Pancreas (tissue), 10 donors: ENCODE results near the gene JUNB. TPM values are rescaled to one million over a fixed set of nuclear protein-coding genes. Genes with fewer than 3 reads are reported as not detected.

ENCODE experiments used
- ATAC-seq, 4 donors: fragments of 200-7000 bp; cut with Tn5 transposase; one replicate each; pipeline versions ENCODE4 v1.8.0 to v1.9.1; 2020; ENCODE audit warnings: mild to moderate bottlenecking in 4 of 4, moderate library complexity in 4 of 4
- DNase-seq, 6 donors: peaks; one replicate each; pipeline ENCODE4 v3.0.0-alpha.2; 2020
- FAIRE-seq: peaks from 2 replicates; lab custom pipeline; 2012; peaks lifted over from hg19 to GRCh38; lab: Jason Lieb, UNC
- H3K27ac ChIP-seq, 4 donors: fragments of 200-600 bp; sonication (generic); 1 replicate in 3 of 4; 2 replicates in 1 of 4; pipeline versions ENCODE4 v1.5.0 to v1.8.0; 2020
- H3K27me3 ChIP-seq, 4 donors: fragments of 200-600 bp; one replicate each; pipeline ENCODE4 v1.8.0; 2021
- H3K36me3 ChIP-seq, 3 donors: fragments of 200-600 bp; sonication (generic) in 1 of 3; one replicate each; pipeline versions ENCODE4 v1.5.0 to v1.8.0; 2020 to 2021
- H3K4me1 ChIP-seq, 3 donors: fragments of 200-600 bp; one replicate each; pipeline ENCODE4 v1.8.0; 2021
- H3K4me3 ChIP-seq, 4 donors: fragments of 200-600 bp; sonication (generic) in 2 of 4; one replicate each; pipeline versions ENCODE4 v1.5.0 to v1.8.0; 2020 to 2021
- H3K9me3 ChIP-seq, 4 donors: fragments of 200-600 bp; one replicate each; pipeline ENCODE4 v1.8.0; 2021
- WGBS, 2 donors: extraction: QIAGEN DNeasy Blood & Tissue Kit; methylation state at CpG; one replicate each; pipeline ENCODE4 v1.1.7; 2013; 5-methylcytosine and 5-hydroxymethylcytosine counted together
- intact Hi-C, 3 donors: fragments of 100-400 bp; cut with DNase I; formaldehyde crosslinking; loops; one replicate each; pipeline versions ENCODE4 v1.11.1 to v1.14.2; 2022
- polyA plus RNA-seq, 2 donors: library from polyadenylated mRNA; stranded (reverse); fragments of 200-250 nt; gene quantifications; one replicate each; pipeline ENCODE4 v1.2.3, GENCODE V29; 2013
- total RNA-seq, 6 donors: library from RNA; stranded (reverse); fragmentation: NEBNext Ultra II Directional in 4 of 6; extraction: Animal tissue kit (Norgen Biotek cat#: 25700) in 4 of 6; gene quantifications; one replicate each; pipeline versions ENCODE4 v1.2.1 to v1.2.4, GENCODE V29; 2021 to 2023
- TF ChIP-seq, protein P1 (sequence below), 4 donors: fragments of 200-600 bp; sonication (generic) in 3 of 4; IDR thresholded peaks; one replicate each; pipeline versions ENCODE4 v1.5.0 to v1.8.0; 2021; ENCODE audit warnings: antibody characterized with exemption in 4 of 4
- donor health status: healthy with polysubstance abuse.
- donor health status: DM: no; HTN: no; CAD: no; lungs with moderate emphysema.
- donor health status: DM: no; HTN: no; CAD: no.
- donor health status: control.
- donor health status: control.
- donor health status: Bipolar disorder and iron deficiency.
- donor health status: DM: yes; HTN: yes; CAD: no.
- donor health status: DM: no; HTN: no; CAD: no.
- donor health status: DM: no; HTN: no; CAD: no.
- donor health status: DM: yes; HTN: yes; CAD: no.

The JUNB gene
- total and polyA plus RNA-seq, 8 donors = 41.6 to 206 (median 97.8) TPM

DNA sequence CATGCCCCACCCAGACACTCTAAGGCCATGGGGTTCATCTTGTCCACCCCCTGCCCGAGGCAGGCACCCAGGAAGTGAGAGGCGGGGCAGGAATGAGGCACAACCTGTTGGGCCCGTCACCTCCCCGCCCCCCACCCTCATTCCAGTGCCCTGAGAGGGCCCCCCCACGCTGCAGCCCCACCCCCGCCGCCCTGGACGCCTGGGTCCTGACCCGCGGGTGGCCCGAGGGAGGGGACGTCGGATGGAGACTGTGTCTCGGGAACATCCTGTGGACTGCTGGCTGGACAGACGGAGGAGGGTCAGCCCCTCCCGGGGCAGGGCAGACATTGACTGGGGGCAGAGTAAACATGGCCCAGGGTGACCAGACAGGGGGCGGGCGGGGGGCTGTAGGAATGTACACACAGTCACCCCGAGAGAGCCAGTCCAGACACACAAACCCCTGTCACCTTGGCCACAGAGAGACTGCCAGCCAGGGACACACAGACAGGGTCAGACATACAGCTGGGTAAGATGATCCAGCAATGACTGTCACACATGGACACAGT lies 7.4 kb upstream of the JUNB start:
- Histone ChIP-seq H3K36me3 (no peaks in the 10 kb centered on the region), H3K27ac (peak overlapping the region; percentile 68 to 99 (median 84)), H3K4me3 (no peak overlapping the region), H3K27me3 (no peaks in the 10 kb centered on the region), H3K9me3 (no peaks in the 10 kb centered on the region), H3K4me1 (peaks cover 11 to 58% (median 24%) of the 10 kb centered on the region in 3 donors)
- WGBS, 2 donors = 29 to 33% methylated on average over 16 to 19 of the region's 19 CpGs
- TF ChIP-seq, protein P1, sequence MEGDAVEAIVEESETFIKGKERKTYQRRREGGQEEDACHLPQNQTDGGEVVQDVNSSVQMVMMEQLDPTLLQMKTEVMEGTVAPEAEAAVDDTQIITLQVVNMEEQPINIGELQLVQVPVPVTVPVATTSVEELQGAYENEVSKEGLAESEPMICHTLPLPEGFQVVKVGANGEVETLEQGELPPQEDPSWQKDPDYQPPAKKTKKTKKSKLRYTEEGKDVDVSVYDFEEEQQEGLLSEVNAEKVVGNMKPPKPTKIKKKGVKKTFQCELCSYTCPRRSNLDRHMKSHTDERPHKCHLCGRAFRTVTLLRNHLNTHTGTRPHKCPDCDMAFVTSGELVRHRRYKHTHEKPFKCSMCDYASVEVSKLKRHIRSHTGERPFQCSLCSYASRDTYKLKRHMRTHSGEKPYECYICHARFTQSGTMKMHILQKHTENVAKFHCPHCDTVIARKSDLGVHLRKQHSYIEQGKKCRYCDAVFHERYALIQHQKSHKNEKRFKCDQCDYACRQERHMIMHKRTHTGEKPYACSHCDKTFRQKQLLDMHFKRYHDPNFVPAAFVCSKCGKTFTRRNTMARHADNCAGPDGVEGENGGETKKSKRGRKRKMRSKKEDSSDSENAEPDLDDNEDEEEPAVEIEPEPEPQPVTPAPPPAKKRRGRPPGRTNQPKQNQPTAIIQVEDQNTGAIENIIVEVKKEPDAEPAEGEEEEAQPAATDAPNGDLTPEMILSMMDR (IDR thresholded peaks at IDR 0.05) = no peak
- intact Hi-C loops = no loop called here
- ATAC-seq (no peak), DNase-seq (peak in 2 of 6 donors; percentile 58 to 66), FAIRE-seq (no peak)

DNA sequence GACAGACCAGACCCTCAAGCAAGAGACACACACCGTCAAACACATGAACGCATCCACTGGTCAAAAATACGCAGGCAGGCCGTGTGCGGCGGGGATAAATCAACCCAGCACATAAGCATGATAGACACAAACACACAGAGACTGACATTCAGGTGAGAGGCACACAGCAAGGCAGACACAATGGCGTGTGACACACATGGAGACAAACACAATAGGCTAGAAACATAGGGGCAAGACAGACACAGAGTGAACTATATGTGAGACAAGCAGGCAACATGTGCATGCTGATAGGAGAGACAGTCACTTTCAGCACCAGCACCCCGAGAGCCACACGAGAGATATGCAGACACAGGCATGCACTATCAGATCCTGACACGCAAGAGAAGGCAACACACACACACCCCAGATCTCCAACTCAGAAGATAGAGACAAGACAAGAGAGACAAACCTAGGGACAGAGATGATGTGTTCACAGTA lies 6.9 kb upstream of the JUNB start:
- Histone ChIP-seq H3K9me3 (no peaks in the 10 kb centered on the region), H3K4me3 (no peak overlapping the region), H3K36me3 (no peaks in the 10 kb centered on the region), H3K4me1 (peaks cover 16 to 56% (median 23%) of the 10 kb centered on the region in 3 donors), H3K27me3 (no peaks in the 10 kb centered on the region), H3K27ac (peak overlapping the region; percentile 68 to 99 (median 84))
- DNase-seq = no peak
- intact Hi-C loops = no loop called here
- no peak for ATAC-seq
- 62 to 67% methylated on average over 10 of the region's 10 CpGs for WGBS, 2 donors
- no peak for FAIRE-seq
- TF ChIP-seq, protein P1 (IDR thresholded peaks at IDR 0.05) = no peak

DNA sequence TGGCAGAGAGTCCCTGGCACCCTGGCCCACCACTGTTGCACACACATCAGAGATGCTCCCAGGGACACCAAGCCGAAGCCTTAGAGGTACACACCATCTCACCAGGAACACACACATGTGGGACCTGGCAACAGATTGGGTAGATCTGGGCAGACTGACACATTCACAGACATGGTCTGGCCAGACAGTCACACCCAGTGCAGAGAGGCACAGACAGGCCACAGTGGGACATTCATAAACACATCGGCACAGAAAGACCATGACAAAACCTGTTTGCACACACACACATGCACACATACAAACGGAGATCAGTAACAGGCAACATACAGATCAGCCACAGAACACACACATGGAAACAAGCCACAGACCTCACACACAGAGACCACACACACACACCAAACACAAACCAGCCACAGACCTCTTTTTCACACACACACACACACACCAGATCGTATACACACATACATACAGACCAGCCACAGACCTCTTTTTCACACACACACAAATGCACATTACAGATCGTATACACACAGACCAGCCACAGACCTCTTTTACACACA lies 6.3 kb upstream of the JUNB start:
- no peaks in the 10 kb centered on the region for H3K36me3 ChIP-seq
- no peak for ATAC-seq
- peak overlapping the region in 2 of 4 donors; percentile 95 to 99 for H3K27ac ChIP-seq
- no peaks in the 10 kb centered on the region for H3K27me3 ChIP-seq
- H3K9me3 ChIP-seq = no peaks in the 10 kb centered on the region
- H3K4me3 ChIP-seq = no peak overlapping the region
- peaks cover 16 to 52% (median 23%) of the 10 kb centered on the region in 3 donors for H3K4me1 ChIP-seq
- intact Hi-C loops = no loop called here
- TF ChIP-seq, protein P1 (IDR thresholded peaks at IDR 0.05) = no peak
- DNase-seq = no peak
- no peak for FAIRE-seq
- 58 to 66% methylated on average over 5 of the region's 5 CpGs for WGBS, 2 donors

DNA sequence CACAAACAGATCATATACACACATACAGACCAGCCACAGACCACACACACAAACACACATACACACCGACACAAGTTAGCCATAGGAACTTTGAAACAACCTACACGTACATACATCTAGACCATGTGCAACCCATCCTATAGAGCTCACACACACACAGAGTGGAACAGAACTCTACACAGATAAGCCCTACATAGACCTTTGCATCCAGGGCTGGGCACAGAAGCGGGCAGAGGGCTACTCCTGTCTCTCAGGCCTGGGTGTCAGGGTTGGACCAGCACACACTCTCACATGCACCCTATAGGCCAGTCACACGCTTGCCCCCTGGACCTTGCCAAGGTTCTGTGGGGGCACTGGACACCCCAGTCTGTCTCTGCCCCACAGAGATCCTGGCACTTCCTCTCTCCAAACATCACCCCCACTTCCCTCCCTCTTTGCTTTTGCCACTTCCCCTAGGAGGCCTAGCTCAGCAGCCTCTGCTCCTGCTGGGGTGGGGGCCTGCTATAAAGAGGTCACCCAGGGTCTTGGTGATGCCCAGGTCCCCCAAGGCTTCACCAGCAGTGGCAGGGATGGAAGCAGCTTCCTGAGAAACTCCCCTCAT lies 5.8 kb upstream of the JUNB start:
- TF ChIP-seq, protein P1 (IDR thresholded peaks at IDR 0.05) = no peak
- Histone ChIP-seq H3K4me1 (peaks cover 16 to 52% (median 26%) of the 10 kb centered on the region in 3 donors), H3K9me3 (no peaks in the 10 kb centered on the region), H3K36me3 (no peaks in the 10 kb centered on the region), H3K27ac (peak overlapping the region; percentile 74 to 99 (median 85)), H3K4me3 (no peak overlapping the region), H3K27me3 (no peaks in the 10 kb centered on the region)
- ATAC-seq (no peak), FAIRE-seq (no peak), DNase-seq (no peak)
- intact Hi-C loops = no loop called here
- 73% methylated on average over 4 of the region's 4 CpGs for WGBS, 2 donors
